Endothelial cell of umbilical vein (primary cell): ENCODE data around the gene FMNL2.

ENCODE experiments used
- EZH2 ChIP-seq: IDR thresholded peaks from 2 replicates; pipeline ENCODE4 v1.6.1; 2012; ENCODE audit warnings: borderline replicate concordance, low read depth, mild to moderate bottlenecking, moderate library complexity, low read length, inconsistent platforms; ENCODE audit not compliant: severe bottlenecking
- POLR2A ChIP-seq: IDR thresholded peaks from 2 replicates; pipeline ENCODE4 v1.6.1; 2012; ENCODE audit warnings: low read depth, mild to moderate bottlenecking, control low read depth, low read length

DNA sequence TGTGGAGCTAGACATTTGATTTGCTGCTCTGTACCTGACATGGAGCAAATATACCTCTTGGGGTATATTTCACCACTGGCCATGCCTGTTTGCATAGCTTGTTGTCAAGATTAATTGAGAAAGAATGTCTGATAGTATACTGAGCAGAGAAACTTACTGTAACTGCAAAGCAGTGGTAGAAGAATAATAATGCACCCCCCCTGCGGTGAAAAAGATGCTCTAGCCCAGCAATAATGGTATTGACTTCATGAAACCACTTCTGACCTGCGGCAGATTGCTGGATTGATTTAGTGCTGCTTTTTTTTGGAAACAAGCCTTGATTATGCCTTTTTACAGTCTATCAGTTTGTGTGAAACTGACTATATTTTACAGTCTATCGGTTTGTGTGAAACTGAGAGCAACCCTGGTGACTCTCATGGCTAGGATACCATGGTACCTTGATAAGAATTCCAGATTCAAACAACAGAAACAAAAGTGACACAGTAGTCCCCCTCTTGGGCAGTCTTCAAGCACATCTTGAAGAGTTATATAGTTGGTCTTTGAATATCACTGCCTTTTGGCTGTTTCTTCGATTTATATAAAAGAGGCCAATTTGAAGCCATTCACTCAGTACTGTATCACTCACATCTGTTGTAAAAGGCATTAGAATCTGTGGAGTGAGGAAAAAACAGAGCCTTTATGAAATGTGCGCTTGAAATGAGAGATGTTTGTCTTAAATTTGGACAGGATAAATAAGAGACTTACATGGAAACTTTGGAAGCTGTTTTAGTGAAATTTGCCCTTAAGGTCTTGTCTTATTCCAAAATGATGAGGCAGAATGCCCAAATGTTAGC is 102.5 kb downstream of the FMNL2 start:
- no peak for TF ChIP-seq POLR2A
- no peak for TF ChIP-seq EZH2
